HepG2 (cell line): ENCODE results near the gene MCM10. TPM values are rescaled to one million over a fixed set of nuclear protein-coding genes. Genes with fewer than 3 reads are reported as not detected.

Experiments
- ATAC-seq: fragments of 200-7000 bp; cut with Tn5 transposase; 3 replicates; pipeline ENCODE4 v1.9.1; 2020; ENCODE audit warnings: mild to moderate bottlenecking, moderate library complexity
- BruUV-seq: library from RNA; stranded (reverse); fragments of 400-500 nt; replicated peaks from 2 replicates; lab custom pipeline; 2021; lab: Mats Ljungman, UMichigan
- CTCF ChIA-PET: fragments of 300-600 bp; formaldehyde crosslinking; extraction: SDS; loops from one replicate; lab custom pipeline; 2021; ENCODE audit warnings: low total read pairs, inconsistent platforms, low intra/inter-chr PET ratio; lab: Yijun Ruan, JAX
- POLR2A ChIA-PET: fragments of 350-600 bp; sonication (Branson Sonifier 250); formaldehyde crosslinking; loops from one replicate; lab custom pipeline; 2020; ENCODE audit warnings: antibody characterized with exemption, inconsistent platforms; lab: Yijun Ruan, JAX
- DNase-seq: peaks from one replicate; pipeline ENCODE4 v3.0.0-alpha.2; 2015; ENCODE audit warnings: low spot score
- FAIRE-seq: peaks from 3 replicates; lab custom pipeline; 2011; peaks lifted over from hg19 to GRCh38; lab: Jason Lieb, UNC
- H2AFZ ChIP-seq: one replicate; pipeline ENCODE4 v1.6.1; 2011; ENCODE audit warnings: low read length, inconsistent platforms
- H3K27ac ChIP-seq: fragments of 300-600 bp; 3 replicates; pipeline ENCODE4 v1.8.0; 2011; ENCODE audit warnings: mixed run types, mild to moderate bottlenecking, mixed read lengths, low read length, inconsistent platforms; ENCODE audit not compliant: insufficient read depth; ENCODE audit errors: extremely low read length
- H3K27me3 ChIP-seq, 2 experiments: fragments of 200-600 bp in 1 of 2; 2 replicates in 1 of 2; 3 replicates in 1 of 2; pipeline versions ENCODE4 v1.6.0 to v1.8.0; 2011; ENCODE audit warnings: low read length in 2 of 2, mild to moderate bottlenecking in 2 of 2, moderate library complexity in 2 of 2, inconsistent platforms in 1 of 2; ENCODE audit not compliant: insufficient read depth in 2 of 2, control insufficient read depth in 1 of 2
- H3K36me3 ChIP-seq, 2 experiments: fragments of 200-600 bp in 1 of 2; replicated peaks in 1 of 2; 2 replicates in 1 of 2; 3 replicates in 1 of 2; pipeline versions ENCODE4 v1.5.1 to v1.8.0; 2011; ENCODE audit warnings: low read length in 2 of 2, inconsistent platforms in 1 of 2; ENCODE audit not compliant: insufficient read depth in 2 of 2, control insufficient read depth in 1 of 2
- H3K4me1 ChIP-seq: 2 replicates; pipeline ENCODE4 v1.5.1; 2012; ENCODE audit warnings: low read length, inconsistent platforms; ENCODE audit not compliant: insufficient read depth
- H3K4me2 ChIP-seq: 2 replicates; pipeline ENCODE4 v1.6.0; 2011; ENCODE audit warnings: low read depth, low read length, inconsistent platforms
- H3K4me3 ChIP-seq, 3 experiments: fragments of 200-600 bp in 1 of 3; sonication (generic), shearing (Covaris generic) in 1 of 3; replicated peaks in 1 of 3; 2 replicates each; pipeline ENCODE4 v1.5.1; 2011 to 2016; ENCODE audit warnings: low read length in 3 of 3, inconsistent platforms in 2 of 3, low read depth in 2 of 3, mild to moderate bottlenecking in 2 of 3, control low read depth in 1 of 3, mixed read lengths in 1 of 3; ENCODE audit not compliant: insufficient read depth in 1 of 3
- H3K79me2 ChIP-seq: one replicate; pipeline ENCODE4 v1.6.1; 2011; ENCODE audit warnings: low read length, inconsistent platforms; ENCODE audit not compliant: insufficient read depth
- H3K9ac ChIP-seq: 2 replicates; pipeline ENCODE4 v1.6.0; 2011; ENCODE audit warnings: mild to moderate bottlenecking, low read depth, low read length, inconsistent platforms; ENCODE audit not compliant: insufficient read depth
- H3K9me3 ChIP-seq: 2 replicates; pipeline ENCODE4 v1.5.1; 2012; ENCODE audit warnings: mild to moderate bottlenecking, low read length
- H4K20me1 ChIP-seq: 2 replicates; pipeline ENCODE4 v1.6.0; 2011; ENCODE audit warnings: inconsistent platforms, mild to moderate bottlenecking, low read length, moderate library complexity; ENCODE audit not compliant: insufficient read depth
- CENPT ChIP-seq: sonication (generic); formaldehyde crosslinking; IDR thresholded peaks from 2 replicates; pipeline ENCODE4 v1.8.0; 2022; ENCODE audit warnings: low read depth, mild to moderate bottlenecking, moderate library complexity, missing genetic modification reagents
- DNMT1 ChIP-seq: sonication (generic); formaldehyde crosslinking; IDR thresholded peaks from 2 replicates; pipeline ENCODE4 v1.5.1; 2020; ENCODE audit warnings: mild to moderate bottlenecking, missing genetic modification reagents
- DPF2 ChIP-seq: sonication (generic); formaldehyde crosslinking; IDR thresholded peaks from 2 replicates; pipeline ENCODE4 v1.4.0; 2020; ENCODE audit warnings: mild to moderate bottlenecking, low read depth, missing genetic modification reagents, borderline replicate concordance
- KAT7 ChIP-seq: IDR thresholded peaks from 2 replicates; pipeline ENCODE4 v1.6.1; 2018; ENCODE audit warnings: borderline replicate concordance, missing compliant biosample characterization
- KLF13 ChIP-seq: sonication (generic); formaldehyde crosslinking; IDR thresholded peaks from 2 replicates; pipeline ENCODE4 v1.4.0; 2020; ENCODE audit warnings: mild to moderate bottlenecking, missing genetic modification reagents
- MXI1 ChIP-seq: IDR thresholded peaks from 3 replicates; pipeline ENCODE4 v1.6.1; 2012; ENCODE audit warnings: low read depth, low read length, inconsistent platforms, borderline replicate concordance
- NFYB ChIP-seq: sonication (generic); formaldehyde crosslinking; IDR thresholded peaks from 2 replicates; pipeline ENCODE4 v1.4.0; 2020; ENCODE audit warnings: missing genetic modification reagents
- REL ChIP-seq: sonication (generic); formaldehyde crosslinking; conservative IDR thresholded peaks from 2 replicates; pipeline ENCODE4 v1.8.0; 2022; ENCODE audit warnings: mild to moderate bottlenecking, missing genetic modification reagents, moderate library complexity
- TBX2 ChIP-seq: sonication (generic); formaldehyde crosslinking; IDR thresholded peaks from 2 replicates; pipeline ENCODE4 v1.5.0; 2020; ENCODE audit warnings: missing genetic modification reagents, mild to moderate bottlenecking, borderline replicate concordance
- UBTF ChIP-seq: sonication (generic); formaldehyde crosslinking; IDR thresholded peaks from 2 replicates; pipeline ENCODE4 v1.4.0; 2020; ENCODE audit warnings: mild to moderate bottlenecking, missing genetic modification reagents
- ZNF17 ChIP-seq: sonication (generic); formaldehyde crosslinking; IDR thresholded peaks from 2 replicates; pipeline ENCODE4 v1.5.0; 2020; ENCODE audit warnings: mild to moderate bottlenecking, missing genetic modification reagents
- ZNF20 ChIP-seq: sonication (generic); formaldehyde crosslinking; IDR thresholded peaks from 2 replicates; pipeline ENCODE4 v1.4.0; 2020; ENCODE audit warnings: mild to moderate bottlenecking, moderate library complexity, missing genetic modification reagents
- ZNF207 ChIP-seq: fragments of 450-650 bp; IDR thresholded peaks from 2 replicates; pipeline ENCODE4 v1.6.1; 2016; ENCODE audit warnings: antibody characterized with exemption, borderline replicate concordance
- ZNF460 ChIP-seq: sonication (generic); formaldehyde crosslinking; IDR thresholded peaks from 2 replicates; pipeline ENCODE4 v1.5.1; 2020; ENCODE audit warnings: missing genetic modification reagents, mild to moderate bottlenecking, borderline replicate concordance
- ZNF607 ChIP-seq: sonication (generic); formaldehyde crosslinking; IDR thresholded peaks from 2 replicates; pipeline ENCODE4 v1.5.1; 2020; ENCODE audit warnings: missing genetic modification reagents, mild to moderate bottlenecking, borderline replicate concordance
- ZNF770 ChIP-seq: sonication (generic); formaldehyde crosslinking; IDR thresholded peaks from 2 replicates; pipeline ENCODE4 v1.5.0; 2020; ENCODE audit warnings: mild to moderate bottlenecking, missing genetic modification reagents
- WGBS: methylation state at CpG from one replicate; pipeline ENCODE4 v1.1.6; 2017; ENCODE audit warnings: low lambda C conversion rate; 5-methylcytosine and 5-hydroxymethylcytosine counted together
- in situ Hi-C: cut with HindIII; loops from 2 replicates; pipeline ENCODE4 v1.10.0; 2017; ENCODE audit warnings: low pct_unique_long_range_greater_than_20kb; ENCODE audit not compliant: extremely low pct_ligation_motif_present
- intact Hi-C: fragments of 100-400 bp; cut with micrococcal nuclease; formaldehyde crosslinking; loops from one replicate; pipeline ENCODE4 v1.10.0; 2022; ENCODE audit not compliant: unreplicated experiment
- polyA plus RNA-seq, 8 experiments: library from polyadenylated mRNA; depleted of rRNA in 3 of 8; stranded (reverse) in 7 of 8; unstranded in 1 of 8; fragments of >200 nt; fragmentation: Illumina TruSeq in 4 of 8; extraction: Trizol in 4 of 8; gene quantifications; 2 replicates each; pipeline versions ENCODE4 v1.2.1 to v1.2.3, GENCODE V29; 2011 to 2016; ENCODE audit warnings: low read depth in 4 of 8, missing spikeins in 1 of 8, mixed read lengths in 1 of 8; ENCODE audit not compliant: insufficient read depth in 1 of 8
- total RNA-seq, 5 experiments: library from RNA; depleted of rRNA; stranded (reverse); fragments of >200 nt; fragmentation: Illumina TruSeq; extraction: Trizol; gene quantifications; 2 replicates each; pipeline ENCODE4 v1.2.3, GENCODE V29; 2016; ENCODE audit warnings: low read depth in 1 of 5

The MCM10 gene
- total and polyA plus RNA-seq, 2 of the 13 experiments (the other 11 are each of a cell fraction or from before 2014, with no cell fraction given) = 2.8 to 31.3 TPM

GRCh38 chr10:13180788-13181187, 19.4 kb downstream of the MCM10 start:
- H3K9me3 ChIP-seq = no peaks in the 10 kb centered on the region
- no peaks in the 10 kb centered on the region for H3K27me3 ChIP-seq
- DNase-seq (no peak), ATAC-seq (no peak), FAIRE-seq (no peak)
- in situ Hi-C loops (no loop called here), intact Hi-C loops (no loop called here)
- peaks cover 3 to 56% of the 10 kb centered on the region in 2 experiments; a peak in 4 of 5 replicates for H3K36me3 ChIP-seq
- no TSS peak for BruUV-seq
- H3K4me3 ChIP-seq = no peak overlapping the region
- H2AFZ ChIP-seq = no peak overlapping the region
- TF ChIP-seq KAT7 (CRISPR knock-in tag) = no peak
- no peak for TF ChIP-seq ZNF20
- no peak for TF ChIP-seq ZNF207
- no peak for TF ChIP-seq DNMT1 (CRISPR knock-in tag)
- TF ChIP-seq CENPT (CRISPR knock-in tag) = no peak
- no peak for TF ChIP-seq DPF2 (CRISPR knock-in tag)
- no peaks in the 10 kb centered on the region for H3K4me1 ChIP-seq
- H3K79me2 ChIP-seq = no peaks in the 10 kb centered on the region
- H3K4me2 ChIP-seq = no peak overlapping the region
- no peaks in the 10 kb centered on the region for H4K20me1 ChIP-seq
- WGBS = 96% methylated on average over 4 of the region's 4 CpGs
- ChIA-PET CTCF (no interaction called here), POLR2A (no interaction called here)
- no peak overlapping the region for H3K9ac ChIP-seq
- no peak overlapping the region for H3K27ac ChIP-seq

DNA sequence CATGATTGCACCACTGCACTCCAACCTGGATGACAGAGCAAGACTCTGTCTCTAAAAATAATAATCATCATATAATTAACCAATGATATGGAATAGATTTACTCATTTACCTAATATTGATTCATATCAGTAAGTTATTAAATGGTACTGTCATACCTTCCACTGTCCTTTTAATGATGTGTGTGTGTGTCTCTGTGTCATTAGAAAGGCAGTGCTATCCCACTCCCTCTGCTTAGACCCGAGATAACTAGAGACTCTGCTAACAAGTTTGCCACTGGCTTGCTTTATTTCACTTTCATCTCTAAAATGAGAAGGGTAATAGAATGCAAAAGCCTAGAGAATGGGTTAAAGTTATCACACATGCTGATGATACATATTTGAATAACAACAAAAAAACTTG, 21.1 kb downstream of the MCM10 start:
- POLR2A ChIA-PET = no interaction called here
- in situ Hi-C loops = no loop called here
- no TSS peak for BruUV-seq
- no peak for TF ChIP-seq REL (CRISPR knock-in tag)
- no peak for TF ChIP-seq UBTF (CRISPR knock-in tag)
- no peak for TF ChIP-seq NFYB (CRISPR knock-in tag)
- TF ChIP-seq TBX2 = no peak
- no peak for TF ChIP-seq ZNF460 (CRISPR knock-in tag)
- no peak for TF ChIP-seq ZNF17
- TF ChIP-seq ZNF607 = no peak
- no peak for TF ChIP-seq MXI1
- TF ChIP-seq ZNF770 (CRISPR knock-in tag) = no peak
- no peak for TF ChIP-seq KLF13 (CRISPR knock-in tag)

More for the DNA sequence above, 21.1 kb downstream of the MCM10 start:
- no peaks in the 10 kb centered on the region for H4K20me1 ChIP-seq
- intact Hi-C loops = no loop called here
- H3K9ac ChIP-seq = no peak overlapping the region
- DNase-seq (no peak), FAIRE-seq (no peak), ATAC-seq (no peak)
- no peaks in the 10 kb centered on the region for H3K9me3 ChIP-seq
- no peak overlapping the region for H3K4me3 ChIP-seq
- H3K4me2 ChIP-seq = no peak overlapping the region
- WGBS = 86% methylated on average over 1 of the region's 1 CpG
- H2AFZ ChIP-seq = no peak overlapping the region
- no peak overlapping the region for H3K27ac ChIP-seq
- peaks cover 5 to 62% of the 10 kb centered on the region in 2 experiments; a peak in 4 of 5 replicates for H3K36me3 ChIP-seq
- CTCF ChIA-PET = no interaction called here
- H3K79me2 ChIP-seq = no peaks in the 10 kb centered on the region
- H3K4me1 ChIP-seq = no peaks in the 10 kb centered on the region
- no peaks in the 10 kb centered on the region for H3K27me3 ChIP-seq
